GM23248 (cell line): Measurements from ENCODE around the gene GRID2.

Source experiments
- EZH2 ChIP-seq: fragments of 200-600 bp; sonication (generic); IDR thresholded peaks from 2 replicates; pipeline ENCODE4 v1.6.1; 2018; ENCODE audit warnings: antibody characterized with exemption, mild to moderate bottlenecking; ENCODE audit not compliant: insufficient read depth, poor library complexity, severe bottlenecking
- EZH2phosphoT487 ChIP-seq: fragments of 200-600 bp; sonication (generic); IDR thresholded peaks from 2 replicates; pipeline ENCODE4 v1.6.1; 2018; ENCODE audit warnings: antibody characterized with exemption, moderate library complexity, mild to moderate bottlenecking, low read depth; ENCODE audit not compliant: insufficient read depth

DNA sequence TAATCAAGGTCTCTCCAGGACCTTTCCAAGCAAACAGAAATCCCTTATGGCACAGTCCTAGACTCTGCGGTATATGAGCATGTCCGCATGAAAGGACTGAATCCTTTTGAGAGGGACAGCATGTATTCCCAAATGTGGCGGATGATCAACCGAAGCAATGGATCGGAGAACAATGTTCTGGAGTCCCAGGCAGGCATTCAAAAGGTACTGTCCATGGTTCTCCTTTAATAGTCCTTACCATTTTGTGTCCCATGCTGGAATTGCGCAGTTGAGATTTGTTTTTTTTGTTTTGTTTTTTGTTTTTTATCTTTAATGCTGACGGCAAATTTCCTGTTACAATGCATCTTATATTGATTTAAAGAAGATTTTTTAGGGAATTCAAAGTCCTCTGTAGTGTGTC is 1211.4 kb downstream of the GRID2 start:
- no peak for TF ChIP-seq EZH2
- no peak for TF ChIP-seq EZH2phosphoT487
